ENCODE measurements around the gene RHBDD2.
"Not testable (repeated sequence)": the region's sequence is repeated elsewhere in the genome, so short reads cannot be mapped to it uniquely, and the experiment has no call there.

Gene RHBDD2

DNA sequence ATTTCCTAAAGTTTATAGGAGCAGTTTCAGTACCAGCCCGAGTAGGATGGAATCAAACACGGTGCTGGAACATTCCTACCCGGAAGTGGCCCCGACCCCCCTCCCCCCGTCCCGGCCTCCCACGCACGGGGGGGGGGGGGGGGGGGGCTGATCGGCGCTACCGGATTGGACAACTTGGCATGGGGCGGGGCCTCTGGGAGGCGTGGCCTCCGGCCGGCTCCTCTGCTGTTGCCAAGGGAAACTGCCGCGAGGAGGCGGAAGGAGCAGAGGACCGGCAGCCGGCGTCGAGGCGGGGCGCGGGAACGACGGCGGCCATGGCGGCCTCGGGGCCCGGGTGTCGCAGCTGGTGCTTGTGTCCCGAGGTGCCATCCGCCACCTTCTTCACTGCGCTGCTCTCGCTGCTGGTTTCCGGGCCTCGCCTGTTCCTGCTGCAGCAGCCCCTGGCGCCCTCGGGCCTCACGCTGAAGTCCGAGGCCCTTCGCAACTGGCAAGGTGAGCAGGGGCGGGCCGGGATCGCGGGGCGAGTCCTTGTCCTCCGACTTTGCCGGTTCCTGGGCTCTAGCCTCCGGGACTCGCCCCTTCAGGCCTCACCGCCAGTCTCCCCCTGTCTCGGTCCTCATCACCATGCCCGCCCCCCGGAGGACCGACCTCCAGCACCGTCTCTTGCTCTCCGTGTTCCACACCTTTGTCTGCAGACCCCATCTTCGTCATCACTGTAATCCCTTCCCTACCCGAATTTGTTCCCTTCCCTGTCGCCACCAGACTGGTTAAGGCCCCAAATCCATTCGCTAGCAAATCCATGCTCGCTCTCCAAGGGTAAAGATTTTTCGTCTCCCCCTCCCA lies at the start of gene RHBDD2:
RHBDD2 (plus strand) TSS at position 266 of the 843 bp plus-strand sequence; CDS start at position 315, 49 bp downstream.
- intact Hi-C loops (cut with DNase I) = loop anchor here (2.0 to 5.0 kb wide), 2 partner anchors 36 to 113 kb away; partner anchors contain the start of genes POR and TMEM120A
- peak; percentile 90 to 99 (median 94) for DNase-seq

DNA sequence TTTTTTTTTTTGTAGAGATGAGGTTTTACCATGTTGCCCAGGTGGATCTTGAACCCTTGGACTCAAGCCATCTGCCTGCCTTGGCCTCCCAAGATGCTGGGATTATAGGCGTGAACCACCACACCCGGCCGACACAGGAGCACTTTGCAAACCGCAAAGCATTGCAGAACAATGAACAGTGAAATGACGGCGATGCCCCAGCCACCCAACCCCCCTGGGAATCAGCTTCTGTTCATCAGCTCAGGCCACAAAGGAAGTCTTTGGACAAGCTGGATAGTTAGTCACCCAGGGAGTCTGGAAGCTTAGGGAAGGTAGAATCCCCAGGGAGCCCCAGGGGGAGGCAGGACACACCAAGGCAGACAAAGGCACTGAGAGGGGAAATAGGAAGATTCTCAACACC lies 49.2 kb upstream of the RHBDD2 start:
- peak in 2 of 10 donors; percentile 11 to 19 for DNase-seq
- intact Hi-C loops (cut with DNase I) = loop anchor here (2.0 kb wide), 1 partner anchor 21 kb away; no protein-coding TSS in a partner anchor

DNA sequence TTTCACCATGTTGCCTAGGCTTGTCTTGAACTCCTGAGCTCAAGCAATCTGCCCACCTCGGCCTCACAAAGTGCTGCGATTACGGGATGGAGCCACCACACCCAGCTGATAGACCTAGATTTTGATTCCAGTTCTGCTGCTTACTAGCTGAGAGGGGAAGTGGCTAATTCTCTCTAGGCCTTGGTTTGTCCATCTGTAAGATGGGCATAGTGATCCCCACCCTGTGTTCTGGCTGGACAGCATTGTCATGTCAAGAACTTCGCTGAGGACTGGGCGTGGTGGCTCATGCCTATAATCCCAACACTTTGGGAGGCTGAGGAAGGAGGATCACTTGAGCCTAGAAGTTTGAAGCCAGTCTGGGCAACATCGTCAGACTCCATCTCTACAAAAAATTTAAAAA lies 47.9 kb upstream of the RHBDD2 start:
- intact Hi-C loops (cut with DNase I) = loop anchor here (2.0 kb wide), 1 partner anchor 20 kb away; no protein-coding TSS in a partner anchor
- no peak for DNase-seq

DNA sequence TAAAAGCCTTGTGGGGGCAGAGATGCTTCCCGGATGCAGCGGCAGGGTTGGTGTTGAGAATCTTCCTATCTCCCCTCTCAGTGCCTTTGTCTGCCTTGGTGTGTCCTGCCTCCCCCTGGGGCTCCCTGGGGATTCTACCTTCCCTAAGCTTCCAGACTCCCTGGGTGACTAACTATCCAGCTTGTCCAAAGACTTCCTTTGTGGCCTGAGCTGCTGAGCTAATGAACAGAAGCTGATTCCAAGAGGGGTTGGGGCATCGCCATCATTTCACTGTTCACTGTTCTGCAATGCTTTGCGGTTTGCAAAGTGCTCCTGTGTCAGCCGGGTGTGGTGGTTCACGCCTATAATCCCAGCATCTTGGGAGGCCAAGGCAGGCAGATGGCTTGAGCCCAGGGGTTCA lies 45.2 kb upstream of the RHBDD2 start:
- DNase-seq; intact Hi-C loops (cut with DNase I): not testable (repeated sequence)

DNA sequence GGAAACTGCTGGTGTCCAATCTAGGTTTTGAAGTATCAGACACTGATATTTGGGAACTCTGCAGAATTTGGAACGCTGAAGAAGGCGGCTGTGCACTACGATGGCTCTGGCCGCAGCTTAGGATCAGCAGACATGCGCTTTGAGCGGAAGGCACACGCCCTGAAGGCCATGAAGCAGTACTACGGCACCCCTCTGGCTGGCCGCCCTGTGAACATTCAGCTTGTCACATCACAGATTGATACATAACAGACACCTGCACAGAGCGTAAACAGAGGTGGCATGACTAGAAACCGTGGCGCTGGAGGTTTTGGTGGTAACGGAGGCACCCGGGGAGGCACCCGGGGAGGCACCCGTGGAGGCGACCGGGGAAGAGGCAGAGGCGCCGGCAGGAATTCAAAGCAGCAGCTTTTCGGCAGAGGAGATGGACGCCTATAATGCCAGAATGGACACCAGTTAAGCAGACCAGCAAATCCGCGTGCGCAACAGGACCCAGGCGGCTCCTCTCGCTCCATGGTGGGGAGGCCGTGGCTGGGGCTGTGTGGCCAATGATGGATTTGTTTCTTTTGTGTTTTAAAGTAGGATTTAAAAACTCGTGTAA lies 43.0 kb upstream of the RHBDD2 start:
- intact Hi-C loops (cut with DNase I) = no loop called here
- peak in 1 of 10 donors; percentile 72 for DNase-seq

- DNase-seq = no peak
- intact Hi-C loops (cut with DNase I) = no loop called here
Measured at GRCh38 chr7:75836798-75837197, 42.0 kb upstream of the RHBDD2 start.

- peak in 1 of 10 donors; percentile 34 for DNase-seq
- intact Hi-C loops (cut with DNase I) = not testable (repeated sequence)
Measured at GRCh38 chr7:75838281-75838930, 40.4 kb upstream of the RHBDD2 start.

- no peak for DNase-seq
- intact Hi-C loops (cut with DNase I) = no loop called here
Measured at GRCh38 chr7:75840029-75840428, 38.8 kb upstream of the RHBDD2 start.

DNA sequence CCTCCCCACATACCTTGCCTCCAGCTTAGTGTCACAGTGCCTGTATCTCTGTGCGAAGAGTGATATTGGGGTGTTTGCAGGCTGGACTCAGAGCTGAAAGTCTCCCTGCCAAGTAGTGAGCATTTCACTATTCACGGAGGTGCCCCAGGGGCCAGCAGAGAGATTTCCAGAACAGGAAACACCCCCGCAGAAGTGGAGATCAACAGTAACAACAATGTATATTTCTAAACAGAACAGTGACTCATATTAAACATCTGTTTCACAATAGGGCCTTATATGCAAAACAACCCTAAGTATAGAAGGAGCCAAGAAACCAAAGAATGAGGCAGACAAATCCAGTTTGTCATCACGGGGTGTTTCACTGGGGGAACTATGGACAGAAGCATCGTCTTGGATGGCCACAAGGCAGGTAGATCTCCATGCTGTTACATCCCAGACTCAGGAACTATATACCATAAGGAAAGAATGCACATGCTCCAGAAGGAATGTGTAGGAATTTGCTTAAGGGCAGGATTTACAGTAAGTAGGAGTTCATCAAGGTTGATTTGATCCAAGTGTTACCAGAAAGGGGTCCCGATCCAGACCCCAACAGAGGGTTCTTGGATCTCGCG lies 35.9 kb upstream of the RHBDD2 start:
- intact Hi-C loops (cut with DNase I) = no loop called here
- peak in 1 of 10 donors; percentile 2 for DNase-seq

DNA sequence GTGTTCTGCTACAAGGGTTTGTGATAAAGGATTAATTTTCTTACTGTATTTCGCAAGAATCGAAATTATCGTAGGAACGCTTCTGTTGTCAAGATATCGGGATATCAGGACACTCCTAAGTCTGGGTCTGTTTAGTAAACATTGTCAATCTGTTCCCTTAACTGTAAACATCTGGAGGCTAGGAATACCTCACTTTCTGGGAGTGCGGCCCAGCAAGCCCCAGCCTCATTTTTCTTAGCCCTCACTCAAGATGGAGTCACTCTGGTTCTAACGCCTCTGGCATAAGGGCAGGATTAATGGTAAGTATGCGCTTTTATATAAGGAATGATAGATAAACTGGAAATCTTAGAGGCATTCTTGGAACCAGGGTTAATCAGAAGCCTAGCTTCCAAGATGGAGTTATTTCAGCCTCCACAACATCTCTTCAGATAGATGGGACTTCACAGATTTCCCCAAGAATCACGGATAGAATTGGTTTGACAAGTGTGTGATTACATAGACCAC lies 35.2 kb upstream of the RHBDD2 start:
- intact Hi-C loops (cut with DNase I) = no loop called here
- peak in 1 of 10 donors; percentile 18 for DNase-seq

- intact Hi-C loops (cut with DNase I) = no loop called here
- peak in 1 of 10 donors; percentile 18 for DNase-seq
Measured at GRCh38 chr7:75844158-75844557, 34.7 kb upstream of the RHBDD2 start.

GRCh38 chr7:75845132-75845531 lies 33.7 kb upstream of the RHBDD2 start:
- intact Hi-C loops (cut with DNase I); DNase-seq: not testable (repeated sequence)

DNA sequence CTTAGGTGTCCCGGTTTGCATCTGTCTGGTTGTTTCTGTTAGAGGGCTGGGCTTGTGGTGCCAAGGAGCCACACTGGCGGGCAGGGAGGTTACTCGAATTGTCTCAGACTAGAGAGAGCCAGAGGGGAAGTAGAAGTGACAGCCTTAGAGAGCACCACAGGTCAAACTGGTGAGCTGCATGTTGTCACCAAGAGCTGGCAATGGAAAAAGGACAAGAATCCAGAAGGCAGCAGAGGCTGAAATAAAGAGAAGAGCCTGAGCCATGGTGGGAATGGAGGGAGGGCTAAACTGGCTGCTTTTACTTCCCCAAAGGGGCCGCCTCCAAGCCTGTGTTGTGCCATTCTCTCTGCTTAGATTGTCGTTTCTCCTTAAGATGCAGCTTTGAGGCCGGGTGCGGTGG lies 31.1 kb upstream of the RHBDD2 start:
- intact Hi-C loops (cut with DNase I) = no loop called here
- peak in 1 of 10 donors; percentile 12 for DNase-seq

- intact Hi-C loops (cut with DNase I) = no loop called here
- no peak for DNase-seq
Measured at GRCh38 chr7:75849573-75849972, 29.3 kb upstream of the RHBDD2 start.

DNA sequence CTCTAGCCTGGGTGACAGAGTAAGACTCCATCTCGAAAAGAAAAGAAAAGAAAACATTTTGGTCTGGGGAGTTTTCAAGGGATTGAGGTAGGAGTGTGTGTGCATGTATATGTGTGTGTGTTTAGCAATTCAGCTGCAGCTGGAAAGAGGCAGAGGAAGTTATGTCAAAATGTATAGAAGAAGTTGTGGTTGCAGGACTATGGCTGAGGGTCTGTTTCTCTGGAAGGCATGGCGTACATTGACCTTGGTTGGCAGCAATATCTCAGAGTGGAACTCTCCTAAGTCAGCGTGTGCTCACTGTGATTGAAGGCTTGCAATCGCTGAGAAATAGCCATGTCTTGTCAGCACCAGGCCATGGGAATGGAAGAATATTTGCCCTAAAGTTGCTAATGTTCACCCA lies 28.6 kb upstream of the RHBDD2 start:
- no peak for DNase-seq
- intact Hi-C loops (cut with DNase I) = loop anchor here (2.0 kb wide), 1 partner anchor 19 kb away; no protein-coding TSS in a partner anchor

DNA sequence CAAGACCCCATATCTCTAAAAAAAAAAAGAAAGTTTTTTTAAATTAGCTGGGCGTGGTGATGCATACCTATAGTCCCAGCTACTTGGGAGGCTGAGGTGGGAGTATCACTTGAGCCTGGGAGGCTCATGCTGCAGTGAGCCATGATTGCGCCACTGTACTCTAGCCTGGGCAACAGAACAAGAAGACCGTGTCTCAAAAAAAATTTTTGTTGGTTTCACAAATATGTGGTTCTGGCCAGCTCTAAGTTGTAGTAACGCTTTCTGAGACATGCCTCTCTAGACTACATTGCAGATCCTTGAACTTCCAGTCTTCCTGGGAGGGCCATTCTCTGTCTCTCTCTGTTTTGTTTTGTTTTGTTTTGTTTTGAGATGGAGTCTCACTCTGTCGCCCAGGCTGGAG lies 24.6 kb upstream of the RHBDD2 start:
- DNase-seq = peak in 1 of 10 donors; percentile 16
- intact Hi-C loops (cut with DNase I) = no loop called here

- DNase-seq = peak in 2 of 10 donors; percentile 35 to 40
- intact Hi-C loops (cut with DNase I) = not testable (repeated sequence)
Measured at GRCh38 chr7:75854813-75855345, 24.0 kb upstream of the RHBDD2 start.

- DNase-seq = peak in 1 of 10 donors; percentile 5
- intact Hi-C loops (cut with DNase I) = no loop called here
Measured at GRCh38 chr7:75856536-75856935, 22.3 kb upstream of the RHBDD2 start.

GRCh38 chr7:75858410-75858809 lies 20.4 kb upstream of the RHBDD2 start:
- intact Hi-C loops (cut with DNase I) = no loop called here
- DNase-seq = no peak

- DNase-seq = no peak
- intact Hi-C loops (cut with DNase I) = no loop called here
Measured at GRCh38 chr7:75861636-75862035, 17.2 kb upstream of the RHBDD2 start.
